HG02759 (cell line): Measurements from ENCODE around the gene ENTHD1.
"Not testable (repeated sequence)": the region's sequence is repeated elsewhere in the genome, so short reads cannot be mapped to it uniquely, and the experiment has no call there.

ENCODE experiments used
- ATAC-seq: cut with Tn5 transposase; IDR thresholded peaks from one replicate; pipeline ENCODE4 v1.9.1; 2021; ENCODE audit warnings: mild to moderate bottlenecking, moderate library complexity; ENCODE audit not compliant: unreplicated experiment

Gene ENTHD1

GRCh38 chr22:39738746-39739145, 154.8 kb downstream of the ENTHD1 start:
- ATAC-seq = no peak

- ATAC-seq = no peak
Observed at GRCh38 chr22:39735776-39736175, 157.8 kb downstream of the ENTHD1 start.

GRCh38 chr22:39734866-39735265, 158.7 kb downstream of the ENTHD1 start:
- ATAC-seq = no peak

DNA sequence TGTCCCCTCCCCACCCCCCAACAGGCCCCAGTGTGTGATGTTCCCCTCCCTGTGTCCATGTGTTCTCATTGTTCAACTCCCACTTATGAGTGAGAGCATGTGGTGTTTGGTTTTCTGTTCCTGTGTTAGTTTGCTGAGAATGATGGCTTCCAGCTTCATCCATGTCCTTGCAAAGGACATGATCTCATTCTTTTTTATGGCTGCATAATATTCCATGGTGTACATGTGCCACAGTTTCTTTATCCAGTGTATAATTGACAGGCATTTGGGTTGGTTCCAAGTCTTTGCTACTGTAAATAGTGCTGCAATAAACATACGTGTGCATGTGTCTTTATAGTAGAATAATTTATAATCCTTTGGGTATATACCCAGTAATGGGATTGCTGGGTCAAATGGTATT, 159.5 kb downstream of the ENTHD1 start:
- not testable (repeated sequence) for ATAC-seq

GRCh38 chr22:39733191-39733590, 160.4 kb downstream of the ENTHD1 start:
- ATAC-seq = no peak

- ATAC-seq = no peak
Observed at GRCh38 chr22:39732625-39733024, 160.9 kb downstream of the ENTHD1 start.

- ATAC-seq = no peak
Observed at GRCh38 chr22:39731881-39732555, 161.5 kb downstream of the ENTHD1 start.

- no peak for ATAC-seq
Observed at GRCh38 chr22:39731481-39731880, 162.1 kb downstream of the ENTHD1 start.

GRCh38 chr22:39729141-39729934, 164.2 kb downstream of the ENTHD1 start:
- ATAC-seq = no peak

GRCh38 chr22:39728236-39728860, 165.2 kb downstream of the ENTHD1 start:
- no peak for ATAC-seq

DNA sequence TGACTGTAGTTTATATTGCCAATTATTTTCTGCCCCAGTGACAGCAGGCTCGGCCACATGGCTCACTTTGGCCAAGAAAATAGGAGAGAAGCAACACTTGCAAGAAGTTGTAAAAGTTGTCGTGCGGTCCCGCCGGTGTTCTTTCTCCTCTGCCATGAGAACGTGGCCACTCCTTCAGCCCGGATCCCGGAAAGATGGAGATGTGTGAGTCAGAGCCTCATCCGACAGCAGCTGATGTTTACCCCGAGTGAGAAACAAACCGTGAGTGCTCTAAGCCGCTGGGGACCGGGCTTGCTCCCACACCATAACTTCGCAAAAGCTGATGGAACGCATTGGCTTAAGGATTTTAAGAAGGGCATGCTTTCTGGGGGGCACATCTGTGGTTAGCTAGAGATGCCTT, 166.0 kb downstream of the ENTHD1 start:
- ATAC-seq = no peak

- no peak for ATAC-seq
Observed at GRCh38 chr22:39725351-39726035, 168.1 kb downstream of the ENTHD1 start.

DNA sequence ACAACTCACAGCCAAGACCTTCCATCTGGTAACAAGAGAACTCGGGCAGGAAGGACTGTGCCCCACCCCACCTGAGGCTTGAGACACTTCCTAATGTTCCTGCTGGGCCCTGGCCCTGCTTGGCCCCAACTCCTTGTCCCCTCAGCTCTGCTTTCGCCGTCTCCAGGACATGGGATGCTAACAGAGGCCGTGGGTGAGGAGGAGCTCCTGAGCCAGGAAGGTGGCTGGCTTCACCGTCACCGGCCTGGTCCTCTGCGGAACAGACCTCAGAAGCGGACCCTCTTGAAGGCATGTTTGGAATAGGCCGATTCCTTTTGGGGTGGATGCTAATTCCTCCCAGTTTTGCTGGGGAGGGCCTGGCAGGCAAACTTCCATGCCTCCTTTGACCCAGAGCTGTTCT, 168.7 kb downstream of the ENTHD1 start:
- ATAC-seq = no peak

- no peak for ATAC-seq
Observed at GRCh38 chr22:39724390-39724789, 169.2 kb downstream of the ENTHD1 start.

- ATAC-seq = no peak
Observed at GRCh38 chr22:39723899-39724351, 169.6 kb downstream of the ENTHD1 start.

DNA sequence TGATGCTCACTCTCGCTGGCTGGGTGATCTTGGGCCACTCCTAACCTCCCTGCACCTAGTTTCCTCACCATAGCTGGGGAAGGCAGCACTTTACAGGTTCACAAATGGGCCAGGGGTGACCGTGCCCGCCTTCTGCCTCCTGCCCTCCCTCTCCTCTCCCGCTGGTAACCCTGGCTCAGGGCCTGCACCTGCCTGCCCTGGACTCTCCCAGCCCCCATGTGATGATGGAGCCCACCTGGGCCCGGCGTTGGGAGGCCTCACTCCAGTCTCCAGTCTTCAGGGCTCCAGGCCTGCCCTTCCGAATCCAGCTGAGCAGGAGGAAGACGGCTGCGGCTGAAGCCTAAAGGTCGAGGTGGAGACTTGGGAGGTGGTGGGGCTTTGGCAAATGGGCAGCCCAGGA, 170.1 kb downstream of the ENTHD1 start:
- no peak for ATAC-seq

GRCh38 chr22:39722501-39722900, 171.1 kb downstream of the ENTHD1 start:
- no peak for ATAC-seq

DNA sequence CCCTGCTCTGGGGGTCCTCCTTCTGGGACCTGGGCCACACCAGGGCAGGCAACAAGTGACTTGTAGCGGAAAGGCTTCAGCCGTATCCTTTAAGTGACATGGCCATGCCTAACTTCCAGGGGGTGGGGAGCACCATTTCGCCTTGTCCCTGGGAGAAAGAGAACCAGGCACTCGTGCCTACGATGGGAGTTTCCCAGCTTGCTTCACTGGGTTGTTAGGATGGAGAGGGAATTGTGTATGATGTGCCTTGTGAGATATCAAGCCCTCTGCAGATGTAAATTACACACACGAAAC, 171.6 kb downstream of the ENTHD1 start:
- no peak for ATAC-seq

- ATAC-seq = no peak
Observed at GRCh38 chr22:39721206-39722031, 172.1 kb downstream of the ENTHD1 start.

DNA sequence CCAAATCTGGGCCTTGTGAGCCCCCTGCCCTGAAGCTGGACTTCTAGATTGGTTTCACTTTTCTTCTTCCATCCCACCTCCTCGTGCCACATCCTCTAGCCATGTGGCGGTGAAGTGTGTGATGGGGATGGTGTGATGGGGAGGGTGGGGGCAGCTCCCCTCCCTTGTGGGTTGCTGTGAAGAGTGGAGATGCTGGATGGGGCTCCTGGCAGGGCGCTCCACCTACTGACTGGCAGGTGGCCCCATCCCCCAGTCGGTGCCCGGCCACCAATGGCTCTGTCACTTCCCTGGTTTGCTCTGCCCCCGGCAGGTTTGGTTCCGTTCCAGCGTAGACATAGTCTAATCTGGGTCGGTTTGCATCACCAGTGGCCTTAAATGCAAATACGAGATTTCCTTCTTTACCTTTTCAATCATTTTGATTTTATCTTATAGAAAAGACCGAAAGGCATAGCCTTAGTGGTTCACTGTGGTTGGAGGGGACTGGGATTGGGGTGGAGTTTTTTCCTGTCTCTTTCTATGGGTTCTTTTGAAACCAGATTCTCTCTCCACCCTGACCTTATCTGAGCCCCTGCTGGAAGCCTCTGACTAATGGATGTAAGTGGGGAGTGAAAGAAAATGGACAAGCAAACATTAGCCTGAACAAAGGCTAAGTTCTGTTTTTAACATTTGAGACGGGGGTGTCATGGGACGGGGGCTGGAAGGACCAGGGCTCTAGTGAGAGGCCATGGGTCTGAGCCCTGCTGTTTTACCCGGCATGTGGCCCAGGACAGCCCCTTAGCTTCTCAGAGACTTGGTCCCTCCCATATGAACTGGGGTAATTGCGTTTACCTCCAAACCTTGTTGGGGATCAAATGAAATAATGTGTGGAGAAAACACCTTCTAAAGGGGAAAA, 173.8 kb downstream of the ENTHD1 start:
- ATAC-seq = no peak
